Measurements from ENCODE around the gene NHLH2.

NHLH2 gene

GRCh38 chr1:115814685-115815398 lies 26.1 kb downstream of the NHLH2 start:
- TF ChIP-seq, protein P1, sequence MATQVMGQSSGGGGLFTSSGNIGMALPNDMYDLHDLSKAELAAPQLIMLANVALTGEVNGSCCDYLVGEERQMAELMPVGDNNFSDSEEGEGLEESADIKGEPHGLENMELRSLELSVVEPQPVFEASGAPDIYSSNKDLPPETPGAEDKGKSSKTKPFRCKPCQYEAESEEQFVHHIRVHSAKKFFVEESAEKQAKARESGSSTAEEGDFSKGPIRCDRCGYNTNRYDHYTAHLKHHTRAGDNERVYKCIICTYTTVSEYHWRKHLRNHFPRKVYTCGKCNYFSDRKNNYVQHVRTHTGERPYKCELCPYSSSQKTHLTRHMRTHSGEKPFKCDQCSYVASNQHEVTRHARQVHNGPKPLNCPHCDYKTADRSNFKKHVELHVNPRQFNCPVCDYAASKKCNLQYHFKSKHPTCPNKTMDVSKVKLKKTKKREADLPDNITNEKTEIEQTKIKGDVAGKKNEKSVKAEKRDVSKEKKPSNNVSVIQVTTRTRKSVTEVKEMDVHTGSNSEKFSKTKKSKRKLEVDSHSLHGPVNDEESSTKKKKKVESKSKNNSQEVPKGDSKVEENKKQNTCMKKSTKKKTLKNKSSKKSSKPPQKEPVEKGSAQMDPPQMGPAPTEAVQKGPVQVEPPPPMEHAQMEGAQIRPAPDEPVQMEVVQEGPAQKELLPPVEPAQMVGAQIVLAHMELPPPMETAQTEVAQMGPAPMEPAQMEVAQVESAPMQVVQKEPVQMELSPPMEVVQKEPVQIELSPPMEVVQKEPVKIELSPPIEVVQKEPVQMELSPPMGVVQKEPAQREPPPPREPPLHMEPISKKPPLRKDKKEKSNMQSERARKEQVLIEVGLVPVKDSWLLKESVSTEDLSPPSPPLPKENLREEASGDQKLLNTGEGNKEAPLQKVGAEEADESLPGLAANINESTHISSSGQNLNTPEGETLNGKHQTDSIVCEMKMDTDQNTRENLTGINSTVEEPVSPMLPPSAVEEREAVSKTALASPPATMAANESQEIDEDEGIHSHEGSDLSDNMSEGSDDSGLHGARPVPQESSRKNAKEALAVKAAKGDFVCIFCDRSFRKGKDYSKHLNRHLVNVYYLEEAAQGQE (IDR thresholded peaks at IDR 0.05; ENCODE audit: insufficient read depth in 1 of 2, low read depth in 2 of 2, low read length in 2 of 2): no peak
- TF ChIP-seq FOXP2 (optimal IDR thresholded peaks at IDR 0.05; ENCODE audit: borderline replicate concordance, extremely low read depth, extremely low read length, insufficient read depth): no peak
- no peak for TF ChIP-seq TAF1 (IDR thresholded peaks at IDR 0.05; ENCODE audit: borderline replicate concordance, insufficient read depth, low read length)
- TF ChIP-seq POLR2AphosphoS5 (IDR thresholded peaks at IDR 0.05; ENCODE audit: low read depth, low read length): no peak
- no peak for TF ChIP-seq SIN3A (IDR thresholded peaks at IDR 0.05; ENCODE audit: borderline replicate concordance, insufficient read depth, low read length)

DNA sequence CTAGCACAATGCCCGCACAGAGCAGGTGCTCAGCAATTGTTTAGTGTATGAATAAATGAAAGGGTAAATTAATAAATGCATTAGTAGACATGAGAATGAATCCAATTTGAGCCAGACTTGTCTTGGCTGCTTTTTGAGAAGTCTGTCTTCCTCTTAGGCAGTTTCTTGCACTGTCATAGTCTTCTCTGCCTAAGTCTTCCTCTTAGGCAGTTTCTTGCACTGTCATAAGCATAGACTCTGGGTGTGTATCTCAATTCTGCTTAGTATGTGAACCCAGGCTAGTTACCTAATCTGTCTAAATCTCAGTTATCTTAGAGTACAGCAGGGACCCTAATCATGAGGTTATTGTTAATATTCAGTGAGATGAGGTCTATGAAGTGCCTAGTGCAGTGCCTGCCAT lies 27.2 kb downstream of the NHLH2 start:
- TF ChIP-seq SIN3A (IDR thresholded peaks at IDR 0.05; ENCODE audit: borderline replicate concordance, insufficient read depth, low read length) (no peak), FOXP2 (optimal IDR thresholded peaks at IDR 0.05; ENCODE audit: borderline replicate concordance, extremely low read depth, extremely low read length, insufficient read depth) (no peak), TAF1 (IDR thresholded peaks at IDR 0.05; ENCODE audit: borderline replicate concordance, insufficient read depth, low read length) (no peak), POLR2AphosphoS5 (IDR thresholded peaks at IDR 0.05; ENCODE audit: low read depth, low read length) (no peak)
- TF ChIP-seq, protein P1 (IDR thresholded peaks at IDR 0.05; ENCODE audit: insufficient read depth in 1 of 2, low read depth in 2 of 2, low read length in 2 of 2): no peak

DNA sequence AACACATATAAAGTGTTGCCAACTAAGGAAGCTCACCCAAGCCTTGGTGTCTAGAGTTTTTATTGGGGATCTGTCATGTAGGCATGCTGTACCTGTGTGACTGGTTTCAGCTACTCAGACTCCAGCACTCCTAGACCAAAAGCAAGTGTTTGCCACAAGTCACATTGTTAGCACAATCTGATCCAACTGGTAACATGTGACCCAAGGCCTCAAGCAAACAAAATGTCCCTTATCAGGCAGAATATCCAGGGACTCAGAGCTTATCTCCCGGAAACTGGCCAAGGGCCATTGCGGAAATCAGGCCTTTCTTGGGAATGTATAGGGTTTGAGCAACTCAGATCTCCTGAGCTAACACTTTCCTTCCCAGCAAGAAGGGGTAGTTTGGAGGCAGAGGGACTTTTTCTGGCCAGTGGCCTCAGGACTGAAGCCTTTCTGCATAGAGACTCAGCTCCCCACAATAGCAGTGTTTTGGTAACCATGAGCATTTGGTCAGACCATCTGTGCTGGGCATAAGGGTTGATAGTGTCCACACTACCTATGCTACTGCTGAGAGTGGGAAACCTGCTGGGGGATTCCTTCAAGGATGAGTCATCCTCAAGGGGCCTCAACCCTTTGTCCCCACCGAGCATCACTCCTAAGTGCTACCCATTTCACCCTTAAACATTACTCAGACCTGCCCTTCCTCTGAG lies 29.6 kb downstream of the NHLH2 start:
- TF ChIP-seq POLR2AphosphoS5 (IDR thresholded peaks at IDR 0.05; ENCODE audit: low read depth, low read length) (no peak), TAF1 (IDR thresholded peaks at IDR 0.05; ENCODE audit: borderline replicate concordance, insufficient read depth, low read length) (no peak), SIN3A (IDR thresholded peaks at IDR 0.05; ENCODE audit: borderline replicate concordance, insufficient read depth, low read length) (no peak), FOXP2 (optimal IDR thresholded peaks at IDR 0.05; ENCODE audit: borderline replicate concordance, extremely low read depth, extremely low read length, insufficient read depth) (no peak)
- TF ChIP-seq, protein P1 (IDR thresholded peaks at IDR 0.05; ENCODE audit: insufficient read depth in 1 of 2, low read depth in 2 of 2, low read length in 2 of 2): no peak

- TF ChIP-seq TAF1 (IDR thresholded peaks at IDR 0.05; ENCODE audit: borderline replicate concordance, insufficient read depth, low read length) (no peak), FOXP2 (optimal IDR thresholded peaks at IDR 0.05; ENCODE audit: borderline replicate concordance, extremely low read depth, extremely low read length, insufficient read depth) (no peak), POLR2AphosphoS5 (IDR thresholded peaks at IDR 0.05; ENCODE audit: low read depth, low read length) (no peak), SIN3A (IDR thresholded peaks at IDR 0.05; ENCODE audit: borderline replicate concordance, insufficient read depth, low read length) (no peak)
- TF ChIP-seq, protein P1 (IDR thresholded peaks at IDR 0.05; ENCODE audit: insufficient read depth in 1 of 2, low read depth in 2 of 2, low read length in 2 of 2): no peak
These were observed 30.3 kb downstream of the NHLH2 start for GRCh38 chr1:115810609-115811008.
